Islet of Langerhans (tissue), 1 donor: Measurements from ENCODE around the gene ST7L.
"Not testable (repeated sequence)": the region's sequence is repeated elsewhere in the genome, so short reads cannot be mapped to it uniquely, and the experiment has no call there.

Experiments used
- FAIRE-seq: peaks from one replicate; lab custom pipeline; 2011; peaks lifted over from hg19 to GRCh38; lab: Jason Lieb, UNC

ST7L gene

DNA sequence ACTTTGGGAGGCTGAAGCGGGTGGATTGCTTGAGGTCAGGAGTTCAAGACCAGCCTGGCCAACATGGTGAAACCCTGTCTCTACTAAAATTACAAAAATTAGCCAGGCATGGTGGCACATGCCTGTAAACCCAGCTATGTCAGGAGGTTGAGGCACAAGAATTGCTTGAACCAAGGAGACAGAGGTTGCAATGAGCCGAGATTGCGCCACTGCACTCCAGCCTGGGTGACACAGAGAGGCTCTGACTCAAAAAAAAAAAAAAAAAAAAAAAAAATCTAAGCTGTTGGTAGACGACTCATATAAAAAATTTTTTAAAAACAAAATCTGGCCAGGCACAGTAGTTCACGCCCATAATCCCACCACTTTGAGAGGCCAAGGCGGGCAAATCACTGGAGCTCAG lies 131.3 kb downstream of the ST7L start:
- not testable (repeated sequence) for FAIRE-seq

DNA sequence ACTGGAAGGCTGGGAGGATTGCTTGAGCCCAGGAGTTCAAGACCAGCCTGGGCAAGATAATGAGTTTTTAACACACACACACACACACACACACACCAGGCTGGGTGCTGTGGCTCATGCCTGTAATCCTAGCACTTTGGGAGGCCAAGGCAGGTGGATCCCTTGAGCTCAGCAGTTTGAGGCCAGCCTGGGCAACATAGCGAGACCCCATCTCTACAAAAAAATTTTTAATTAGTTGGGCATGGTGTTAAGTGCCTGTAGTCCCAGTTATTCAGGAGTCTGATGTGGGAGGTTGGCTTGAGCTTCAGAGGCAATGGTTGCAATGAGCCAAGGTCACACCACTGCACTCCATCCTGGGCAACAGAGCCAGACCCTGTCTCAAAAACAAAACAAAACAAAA lies 132.9 kb downstream of the ST7L start:
- FAIRE-seq, result not testable (repeated sequence)

DNA sequence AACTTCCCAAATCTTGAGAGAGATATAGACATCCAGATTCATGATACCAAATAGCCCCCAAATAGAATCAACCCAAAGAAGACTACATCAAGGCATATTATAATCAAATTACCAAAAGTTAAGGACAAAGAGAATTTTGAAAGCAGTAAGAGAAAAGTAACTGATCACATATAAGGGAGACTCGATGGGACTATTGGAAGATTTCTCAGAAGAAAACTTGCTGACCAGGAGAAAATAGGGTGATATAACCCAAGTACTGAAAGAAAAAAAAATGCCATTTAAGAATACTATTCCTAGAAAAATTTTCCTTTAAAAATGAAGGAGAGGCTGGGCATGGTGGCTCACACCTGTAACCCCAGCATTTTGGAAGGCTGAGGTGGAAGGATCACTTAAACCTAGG lies 140.6 kb downstream of the ST7L start:
- no peak for FAIRE-seq

DNA sequence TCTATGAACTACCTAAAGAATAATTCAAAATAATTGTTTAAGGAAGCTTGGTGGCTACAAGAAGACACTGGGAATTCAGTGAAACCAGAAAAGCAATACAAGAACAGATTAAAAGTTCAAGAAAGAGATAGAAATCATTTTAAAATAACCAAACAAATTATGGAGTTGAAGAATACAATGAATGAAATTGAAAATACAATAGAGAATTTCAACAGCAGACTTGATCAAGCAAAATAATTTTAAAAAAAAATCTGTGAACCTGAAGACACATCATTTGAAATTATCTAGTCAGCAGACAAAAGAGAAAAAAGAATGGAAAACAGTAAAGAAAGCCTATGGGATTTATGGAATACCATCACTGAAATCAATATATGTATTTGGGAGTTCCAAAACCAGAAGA lies 141.4 kb downstream of the ST7L start:
- no peak for FAIRE-seq
